Erythroblast (primary cell): Measurements from ENCODE around the gene ZFHX3.

Experiments
- DNase-seq, 2 experiments: peaks; one replicate each; lab custom pipeline; 2025; lab: John Stamatoyannopoulos, UW
- GATA1 ChIP-seq: IDR thresholded peaks from 2 replicates; pipeline ENCODE4 v1.6.1; 2011; ENCODE audit warnings: low read depth, mild to moderate bottlenecking, control low read depth, low read length, moderate library complexity
- POLR2A ChIP-seq: IDR thresholded peaks from 2 replicates; pipeline ENCODE4 v1.6.1; 2011; ENCODE audit warnings: mild to moderate bottlenecking, low read length

Gene ZFHX3

GRCh38 chr16:72891291-72892227 is 156.4 kb downstream of the ZFHX3 start:
- no peak for DNase-seq
- TF ChIP-seq GATA1: no peak
- TF ChIP-seq POLR2A: no peak

DNA sequence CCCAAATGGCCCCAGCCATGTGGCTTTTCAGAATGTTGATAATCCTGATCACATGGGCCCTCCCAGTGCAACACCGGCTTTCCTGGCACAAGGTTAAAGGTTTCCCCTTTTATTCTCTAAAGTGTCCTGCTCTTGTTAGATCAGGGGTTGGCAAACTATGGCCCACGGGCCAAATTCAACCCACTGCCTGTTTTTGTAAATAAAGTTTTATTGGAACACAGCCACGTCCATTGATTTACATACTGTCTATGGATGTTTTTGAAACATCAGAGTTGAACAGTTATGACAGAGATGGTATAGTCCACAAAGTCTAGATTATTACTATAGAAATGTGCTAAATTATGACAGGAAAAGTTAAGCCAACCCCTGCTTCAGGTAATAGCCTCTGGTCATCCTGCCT is 157.3 kb downstream of the ZFHX3 start:
- DNase-seq: no peak
- TF ChIP-seq GATA1 (no peak), POLR2A (no peak)

GRCh38 chr16:72889616-72890582 is 158.0 kb downstream of the ZFHX3 start:
- TF ChIP-seq POLR2A: no peak
- TF ChIP-seq GATA1: no peak
- DNase-seq: no peak

- DNase-seq: no peak
- TF ChIP-seq GATA1 (no peak), POLR2A (no peak)
Measured at GRCh38 chr16:72887537-72887936, 160.4 kb downstream of the ZFHX3 start.

DNA sequence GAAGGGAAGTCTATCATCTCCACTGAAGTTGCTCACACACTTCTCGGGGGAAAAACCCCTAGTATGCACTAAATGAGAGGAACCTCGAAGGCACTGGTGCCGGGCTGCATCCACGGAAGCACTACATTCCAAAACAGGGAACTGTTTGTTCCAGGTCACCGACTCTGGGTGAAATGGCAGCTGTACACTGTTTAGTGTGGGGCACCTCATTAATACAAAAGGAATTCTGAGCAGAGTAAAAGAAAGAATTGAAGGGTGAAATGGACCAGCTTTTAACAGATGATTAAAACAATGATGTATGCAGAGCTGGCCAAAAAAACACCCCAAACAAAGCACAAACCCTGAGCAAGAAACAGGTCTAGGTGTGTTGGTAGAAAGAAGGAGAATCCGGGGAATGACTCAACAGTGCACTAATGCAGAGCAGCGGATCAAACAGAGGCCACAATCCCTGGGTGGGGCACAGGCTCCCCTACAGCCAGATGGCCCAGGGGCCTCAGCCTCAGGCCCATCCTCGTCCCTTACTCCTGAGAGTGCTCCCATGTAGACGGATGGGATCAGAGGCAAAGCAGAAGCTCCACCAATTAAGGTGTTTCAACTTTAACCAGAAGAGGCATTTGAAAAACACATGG is 161.5 kb downstream of the ZFHX3 start:
- TF ChIP-seq POLR2A: no peak
- no peak for DNase-seq

DNA sequence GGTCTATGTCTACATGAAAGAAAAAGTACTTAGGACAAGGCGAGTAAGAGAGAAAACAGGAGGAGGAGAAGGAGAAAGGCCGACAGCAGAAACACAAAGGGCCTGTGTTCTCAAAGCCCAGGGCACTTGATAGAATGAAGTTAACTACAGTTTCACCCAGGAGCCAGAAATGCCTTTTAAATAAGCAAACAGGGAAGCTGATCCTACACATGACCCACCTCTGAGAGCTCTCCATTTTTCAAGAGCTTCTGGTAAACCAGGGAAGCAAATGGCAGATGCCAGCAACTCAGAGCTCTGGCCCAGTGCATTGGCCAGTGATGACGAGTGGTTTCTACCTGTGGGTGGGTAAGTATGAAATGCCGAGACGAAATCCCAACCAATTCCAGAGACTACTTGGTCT is 163.4 kb downstream of the ZFHX3 start:
- no peak for DNase-seq
- TF ChIP-seq GATA1: no peak
- no peak for TF ChIP-seq POLR2A

- DNase-seq: no peak
- TF ChIP-seq POLR2A (no peak), GATA1 (no peak)
Measured at GRCh38 chr16:72884037-72884436, 163.9 kb downstream of the ZFHX3 start.

- DNase-seq: no peak
- no peak for TF ChIP-seq GATA1
- no peak for TF ChIP-seq POLR2A
Measured at GRCh38 chr16:72879846-72880245, 168.1 kb downstream of the ZFHX3 start.

- no peak for DNase-seq
- no peak for TF ChIP-seq GATA1
- no peak for TF ChIP-seq POLR2A
Measured at GRCh38 chr16:72878301-72879269, 169.3 kb downstream of the ZFHX3 start.

DNA sequence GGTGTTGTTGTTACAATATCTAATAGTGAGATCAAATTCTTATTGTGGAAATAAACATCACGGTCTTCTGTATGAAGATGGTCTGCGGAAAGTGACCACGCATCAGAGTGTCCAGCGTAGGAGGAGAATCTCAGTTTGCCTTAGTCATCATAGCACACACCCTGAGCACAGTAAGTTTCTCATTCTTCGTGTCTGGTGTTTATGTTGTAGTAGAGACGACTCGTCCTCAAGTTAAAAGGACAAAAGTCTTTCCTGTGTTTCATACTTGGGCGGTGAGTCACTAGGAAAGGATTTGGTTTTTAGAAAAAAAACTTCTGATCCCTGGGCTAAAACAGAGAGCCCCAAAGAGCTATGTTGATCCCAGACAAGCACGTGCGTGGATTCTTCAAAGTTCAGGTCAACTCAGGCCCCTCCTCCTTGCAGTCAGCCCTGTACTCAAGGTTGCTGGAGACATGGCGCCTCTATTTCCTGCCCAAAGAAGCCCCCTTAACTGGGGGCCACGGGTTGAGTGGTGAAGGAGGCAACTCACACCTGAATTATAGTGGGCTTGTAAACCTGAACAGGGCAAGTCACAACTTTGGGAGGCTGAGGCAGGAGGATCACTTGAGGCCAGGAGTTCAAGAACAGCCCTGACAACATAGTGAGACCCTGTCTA is 170.4 kb downstream of the ZFHX3 start:
- TF ChIP-seq POLR2A: no peak
- TF ChIP-seq GATA1: no peak
- no peak for DNase-seq

- no peak for DNase-seq
- TF ChIP-seq GATA1: no peak
- no peak for TF ChIP-seq POLR2A
Measured at GRCh38 chr16:72876981-72877373, 171.0 kb downstream of the ZFHX3 start.

DNA sequence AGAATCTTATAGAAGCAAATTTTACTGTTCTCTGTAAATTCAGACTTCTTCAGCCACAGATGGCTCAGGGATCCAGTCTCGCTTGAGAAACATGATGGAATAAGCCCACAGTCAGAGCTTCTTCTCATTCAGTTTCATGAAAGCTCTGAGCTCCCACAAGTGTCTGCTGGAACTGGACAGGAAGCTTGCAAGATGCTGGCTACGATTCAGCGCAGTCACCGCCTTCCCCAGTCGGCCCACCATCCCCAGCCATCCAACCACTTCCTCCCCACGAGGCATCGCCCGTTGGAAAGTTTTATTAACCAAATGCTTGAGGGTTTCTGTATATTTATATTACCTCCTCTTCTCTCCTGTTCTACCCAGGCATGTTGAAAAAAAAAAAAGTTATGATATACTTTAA is 171.7 kb downstream of the ZFHX3 start:
- no peak for DNase-seq
- TF ChIP-seq POLR2A: no peak
- no peak for TF ChIP-seq GATA1
